HUES64 (cell line): ENCODE data around the gene CACNA1C.

Experiments used
- H3K27ac ChIP-seq: 2 replicates; pipeline ENCODE4 v1.7.0; 2013; ENCODE audit warnings: low read depth, low read length, inconsistent platforms
- H3K27me3 ChIP-seq: 2 replicates; pipeline ENCODE4 v1.6.1; 2013; ENCODE audit warnings: mild to moderate bottlenecking, low read length; ENCODE audit not compliant: insufficient read depth
- H3K36me3 ChIP-seq: 2 replicates; pipeline ENCODE4 v1.6.1; 2013; ENCODE audit warnings: mild to moderate bottlenecking, low read length; ENCODE audit not compliant: insufficient read depth
- H3K4me1 ChIP-seq: 2 replicates; pipeline ENCODE4 v1.6.1; 2013; ENCODE audit warnings: mild to moderate bottlenecking, low read length, moderate library complexity; ENCODE audit not compliant: insufficient read depth
- H3K4me3 ChIP-seq: 2 replicates; pipeline ENCODE4 v1.5.1; 2013; ENCODE audit warnings: mild to moderate bottlenecking, low read length, moderate library complexity
- H3K9ac ChIP-seq: 2 replicates; pipeline ENCODE4 v1.6.1; 2013; ENCODE audit warnings: mild to moderate bottlenecking, low read depth, low read length
- H3K9me3 ChIP-seq: 2 replicates; pipeline ENCODE4 v1.6.1; 2013; ENCODE audit warnings: low read depth, low read length; ENCODE audit not compliant: insufficient read depth
- WGBS: fragments of 150-250, 120-280 bp; methylation state at CpG from one replicate; pipeline ENCODE4 v1.1.7; 2013; ENCODE audit warnings: missing lambda C conversion rate; 5-methylcytosine and 5-hydroxymethylcytosine counted together

The CACNA1C gene

GRCh38 chr12:2403221-2403976 is 350.6 kb downstream of the CACNA1C start:
- H3K27ac ChIP-seq = no peak overlapping the region
- WGBS = 92% methylated on average over 13 of the region's 14 CpGs
- no peaks in the 10 kb centered on the region for H3K36me3 ChIP-seq
- no peak overlapping the region for H3K9ac ChIP-seq
- H3K27me3 ChIP-seq = no peaks in the 10 kb centered on the region
- no peak overlapping the region for H3K4me3 ChIP-seq
- no peaks in the 10 kb centered on the region for H3K9me3 ChIP-seq
- no peaks in the 10 kb centered on the region for H3K4me1 ChIP-seq

GRCh38 chr12:2405039-2405438 is 352.3 kb downstream of the CACNA1C start:
- H3K9me3 ChIP-seq = no peaks in the 10 kb centered on the region
- WGBS = 95% methylated on average over 5 of the region's 9 CpGs
- H3K27me3 ChIP-seq = no peaks in the 10 kb centered on the region
- no peaks in the 10 kb centered on the region for H3K4me1 ChIP-seq
- H3K36me3 ChIP-seq = no peaks in the 10 kb centered on the region
- H3K4me3 ChIP-seq = no peak overlapping the region
- H3K9ac ChIP-seq = no peak overlapping the region
- H3K27ac ChIP-seq = no peak overlapping the region

- no peak overlapping the region for H3K4me3 ChIP-seq
- no peaks in the 10 kb centered on the region for H3K36me3 ChIP-seq
- no peaks in the 10 kb centered on the region for H3K27me3 ChIP-seq
- H3K9ac ChIP-seq = no peak overlapping the region
- H3K9me3 ChIP-seq = no peaks in the 10 kb centered on the region
- peaks cover 7% of the 10 kb centered on the region; the same call in 1 of the 2 replicates for H3K4me1 ChIP-seq
- H3K27ac ChIP-seq = no peak overlapping the region
- WGBS = 95% methylated on average over 10 of the region's 10 CpGs
Measured at GRCh38 chr12:2406903-2407302, 354.1 kb downstream of the CACNA1C start.

- H3K4me1 ChIP-seq = peaks cover 13% of the 10 kb centered on the region; the same call in 1 of the 2 replicates
- no peak overlapping the region for H3K9ac ChIP-seq
- no peaks in the 10 kb centered on the region for H3K36me3 ChIP-seq
- H3K27ac ChIP-seq = no peak overlapping the region
- no peaks in the 10 kb centered on the region for H3K9me3 ChIP-seq
- WGBS = 100% methylated on average over 1 of the region's 3 CpGs
- no peak overlapping the region for H3K4me3 ChIP-seq
- no peaks in the 10 kb centered on the region for H3K27me3 ChIP-seq
Measured at GRCh38 chr12:2408262-2408661, 355.5 kb downstream of the CACNA1C start.

GRCh38 chr12:2409656-2410265 is 357.0 kb downstream of the CACNA1C start:
- Histone ChIP-seq H3K27me3 (no peaks in the 10 kb centered on the region), H3K9ac (no peak overlapping the region), H3K27ac (no peak overlapping the region), H3K36me3 (no peaks in the 10 kb centered on the region), H3K9me3 (no peaks in the 10 kb centered on the region), H3K4me1 (peaks cover 13% of the 10 kb centered on the region; the same call in 1 of the 2 replicates), H3K4me3 (no peak overlapping the region)
- WGBS = 87% methylated on average over 21 of the region's 21 CpGs

GRCh38 chr12:2410496-2410895 is 357.7 kb downstream of the CACNA1C start:
- 94% methylated on average over 10 of the region's 10 CpGs for WGBS
- Histone ChIP-seq H3K4me3 (no peak overlapping the region), H3K4me1 (peaks cover 13% of the 10 kb centered on the region; the same call in 1 of the 2 replicates), H3K9me3 (no peaks in the 10 kb centered on the region), H3K27ac (no peak overlapping the region), H3K27me3 (no peaks in the 10 kb centered on the region), H3K36me3 (no peaks in the 10 kb centered on the region), H3K9ac (no peak overlapping the region)

- peaks cover 13% of the 10 kb centered on the region; the same call in 1 of the 2 replicates for H3K4me1 ChIP-seq
- WGBS = 96% methylated on average over 7 of the region's 7 CpGs
- H3K9me3 ChIP-seq = no peaks in the 10 kb centered on the region
- H3K4me3 ChIP-seq = no peak overlapping the region
- H3K27ac ChIP-seq = no peak overlapping the region; the same call in 1 of the 2 replicates
- H3K9ac ChIP-seq = no peak overlapping the region
- no peaks in the 10 kb centered on the region for H3K36me3 ChIP-seq
- H3K27me3 ChIP-seq = no peaks in the 10 kb centered on the region
Measured at GRCh38 chr12:2411011-2411410, 358.2 kb downstream of the CACNA1C start.

- H3K27ac ChIP-seq = no peak overlapping the region; the same call in 1 of the 2 replicates
- H3K36me3 ChIP-seq = no peaks in the 10 kb centered on the region
- H3K9ac ChIP-seq = no peak overlapping the region
- H3K4me1 ChIP-seq = peaks cover 13% of the 10 kb centered on the region; the same call in 1 of the 2 replicates
- no peaks in the 10 kb centered on the region for H3K9me3 ChIP-seq
- H3K4me3 ChIP-seq = no peak overlapping the region
- WGBS = 78% methylated on average over 12 of the region's 12 CpGs
- H3K27me3 ChIP-seq = no peaks in the 10 kb centered on the region
Measured at GRCh38 chr12:2411616-2412304, 359.0 kb downstream of the CACNA1C start.

GRCh38 chr12:2412305-2412643 is 359.5 kb downstream of the CACNA1C start:
- 65% methylated on average over 8 of the region's 9 CpGs for WGBS
- Histone ChIP-seq H3K27ac (no peak overlapping the region), H3K36me3 (no peaks in the 10 kb centered on the region), H3K9ac (no peak overlapping the region), H3K4me1 (peaks cover 17% of the 10 kb centered on the region; the same call in 1 of the 2 replicates), H3K9me3 (no peaks in the 10 kb centered on the region), H3K27me3 (no peaks in the 10 kb centered on the region), H3K4me3 (no peak overlapping the region)

- no peak overlapping the region for H3K9ac ChIP-seq
- H3K27me3 ChIP-seq = no peaks in the 10 kb centered on the region
- H3K4me3 ChIP-seq = no peak overlapping the region
- no peaks in the 10 kb centered on the region for H3K36me3 ChIP-seq
- H3K9me3 ChIP-seq = no peaks in the 10 kb centered on the region
- no peak overlapping the region for H3K27ac ChIP-seq
- WGBS = 94% methylated on average over 8 of the region's 8 CpGs
- H3K4me1 ChIP-seq = peaks cover 20% of the 10 kb centered on the region; the same call in 1 of the 2 replicates
Measured at GRCh38 chr12:2413301-2413700, 360.5 kb downstream of the CACNA1C start.
